DND-41 (cell line): ENCODE measurements around the gene PLGRKT.

Experiments used
- EZH2 ChIP-seq: IDR thresholded peaks from 3 replicates; pipeline ENCODE4 v1.6.1; 2012; ENCODE audit warnings: borderline replicate concordance, low read depth, mild to moderate bottlenecking, moderate library complexity, low read length, inconsistent platforms; ENCODE audit not compliant: severe bottlenecking
- TF ChIP-seq, protein P1 (sequence below): IDR thresholded peaks from 2 replicates; pipeline ENCODE4 v1.5.1; 2012; ENCODE audit warnings: borderline replicate concordance, low read length, moderate library complexity, mild to moderate bottlenecking; ENCODE audit not compliant: poor library complexity, severe bottlenecking; ENCODE audit errors: extremely low read depth

DNA sequence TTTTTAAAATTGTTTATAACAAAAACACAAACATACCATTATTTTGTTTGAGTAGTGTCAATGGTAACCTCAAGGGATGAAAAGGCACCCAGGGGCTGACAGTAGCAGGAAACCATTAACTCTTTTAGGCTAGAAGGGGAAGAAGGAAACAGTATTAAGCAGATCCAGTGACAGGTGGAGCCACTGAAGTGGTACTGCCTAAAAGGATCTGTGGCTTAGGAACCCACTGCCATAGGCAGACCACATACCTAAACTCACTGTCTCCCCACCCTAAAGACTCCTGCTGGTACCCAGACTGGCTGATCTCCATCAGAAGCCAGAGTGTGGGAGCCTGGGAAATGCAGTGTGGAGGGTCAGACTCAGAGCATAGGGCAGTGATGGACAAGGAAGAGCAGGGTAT lies 111.5 kb downstream of the PLGRKT start:
- TF ChIP-seq, protein P1, sequence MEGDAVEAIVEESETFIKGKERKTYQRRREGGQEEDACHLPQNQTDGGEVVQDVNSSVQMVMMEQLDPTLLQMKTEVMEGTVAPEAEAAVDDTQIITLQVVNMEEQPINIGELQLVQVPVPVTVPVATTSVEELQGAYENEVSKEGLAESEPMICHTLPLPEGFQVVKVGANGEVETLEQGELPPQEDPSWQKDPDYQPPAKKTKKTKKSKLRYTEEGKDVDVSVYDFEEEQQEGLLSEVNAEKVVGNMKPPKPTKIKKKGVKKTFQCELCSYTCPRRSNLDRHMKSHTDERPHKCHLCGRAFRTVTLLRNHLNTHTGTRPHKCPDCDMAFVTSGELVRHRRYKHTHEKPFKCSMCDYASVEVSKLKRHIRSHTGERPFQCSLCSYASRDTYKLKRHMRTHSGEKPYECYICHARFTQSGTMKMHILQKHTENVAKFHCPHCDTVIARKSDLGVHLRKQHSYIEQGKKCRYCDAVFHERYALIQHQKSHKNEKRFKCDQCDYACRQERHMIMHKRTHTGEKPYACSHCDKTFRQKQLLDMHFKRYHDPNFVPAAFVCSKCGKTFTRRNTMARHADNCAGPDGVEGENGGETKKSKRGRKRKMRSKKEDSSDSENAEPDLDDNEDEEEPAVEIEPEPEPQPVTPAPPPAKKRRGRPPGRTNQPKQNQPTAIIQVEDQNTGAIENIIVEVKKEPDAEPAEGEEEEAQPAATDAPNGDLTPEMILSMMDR = no peak
- TF ChIP-seq EZH2 = no peak
